Measurements from ENCODE around the gene COL2A1. TPM values are rescaled to one million over a fixed set of nuclear protein-coding genes. Genes with fewer than 3 reads are reported as not detected.

COL2A1 gene
- total and polyA plus RNA-seq, 4 donors = 321 TPM; not detected in 3

DNA sequence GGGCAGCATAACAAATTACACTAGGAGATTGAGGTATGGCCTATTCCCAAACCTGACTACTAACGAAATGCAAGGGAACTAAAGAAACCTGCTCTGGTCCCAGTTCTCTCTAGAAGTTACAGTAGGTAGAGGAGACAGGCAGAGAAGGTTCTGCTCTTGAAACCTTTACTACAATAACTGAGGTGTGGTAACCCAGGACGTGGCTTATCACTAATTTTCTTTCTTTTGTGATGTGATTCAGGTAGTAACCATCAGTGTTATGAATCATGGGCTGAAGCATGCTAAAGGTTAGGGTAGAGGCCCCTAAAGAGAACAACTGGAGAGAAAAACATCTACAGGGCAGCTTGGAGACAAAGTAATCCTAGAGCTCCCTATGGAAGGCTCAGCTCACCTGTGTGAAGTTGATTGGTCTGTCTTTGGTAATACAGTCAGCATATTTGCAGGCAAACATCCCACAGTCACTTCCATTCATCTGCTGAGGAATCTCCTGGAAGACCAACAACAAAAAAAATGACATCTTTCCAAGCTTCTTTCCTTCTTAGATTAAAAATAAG lies 41.8 kb upstream of the COL2A1 start (continued):
- TF ChIP-seq, protein P1, sequence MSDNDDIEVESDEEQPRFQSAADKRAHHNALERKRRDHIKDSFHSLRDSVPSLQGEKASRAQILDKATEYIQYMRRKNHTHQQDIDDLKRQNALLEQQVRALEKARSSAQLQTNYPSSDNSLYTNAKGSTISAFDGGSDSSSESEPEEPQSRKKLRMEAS (IDR thresholded peaks at IDR 0.05) = no peak
- TF ChIP-seq, protein P2, sequence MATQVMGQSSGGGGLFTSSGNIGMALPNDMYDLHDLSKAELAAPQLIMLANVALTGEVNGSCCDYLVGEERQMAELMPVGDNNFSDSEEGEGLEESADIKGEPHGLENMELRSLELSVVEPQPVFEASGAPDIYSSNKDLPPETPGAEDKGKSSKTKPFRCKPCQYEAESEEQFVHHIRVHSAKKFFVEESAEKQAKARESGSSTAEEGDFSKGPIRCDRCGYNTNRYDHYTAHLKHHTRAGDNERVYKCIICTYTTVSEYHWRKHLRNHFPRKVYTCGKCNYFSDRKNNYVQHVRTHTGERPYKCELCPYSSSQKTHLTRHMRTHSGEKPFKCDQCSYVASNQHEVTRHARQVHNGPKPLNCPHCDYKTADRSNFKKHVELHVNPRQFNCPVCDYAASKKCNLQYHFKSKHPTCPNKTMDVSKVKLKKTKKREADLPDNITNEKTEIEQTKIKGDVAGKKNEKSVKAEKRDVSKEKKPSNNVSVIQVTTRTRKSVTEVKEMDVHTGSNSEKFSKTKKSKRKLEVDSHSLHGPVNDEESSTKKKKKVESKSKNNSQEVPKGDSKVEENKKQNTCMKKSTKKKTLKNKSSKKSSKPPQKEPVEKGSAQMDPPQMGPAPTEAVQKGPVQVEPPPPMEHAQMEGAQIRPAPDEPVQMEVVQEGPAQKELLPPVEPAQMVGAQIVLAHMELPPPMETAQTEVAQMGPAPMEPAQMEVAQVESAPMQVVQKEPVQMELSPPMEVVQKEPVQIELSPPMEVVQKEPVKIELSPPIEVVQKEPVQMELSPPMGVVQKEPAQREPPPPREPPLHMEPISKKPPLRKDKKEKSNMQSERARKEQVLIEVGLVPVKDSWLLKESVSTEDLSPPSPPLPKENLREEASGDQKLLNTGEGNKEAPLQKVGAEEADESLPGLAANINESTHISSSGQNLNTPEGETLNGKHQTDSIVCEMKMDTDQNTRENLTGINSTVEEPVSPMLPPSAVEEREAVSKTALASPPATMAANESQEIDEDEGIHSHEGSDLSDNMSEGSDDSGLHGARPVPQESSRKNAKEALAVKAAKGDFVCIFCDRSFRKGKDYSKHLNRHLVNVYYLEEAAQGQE (IDR thresholded peaks at IDR 0.05) = no peak
- no peak for TF ChIP-seq FOXA1 (IDR thresholded peaks at IDR 0.05)
- TF ChIP-seq HNF4A (conservative IDR thresholded peaks at IDR 0.05) = no peak

DNA sequence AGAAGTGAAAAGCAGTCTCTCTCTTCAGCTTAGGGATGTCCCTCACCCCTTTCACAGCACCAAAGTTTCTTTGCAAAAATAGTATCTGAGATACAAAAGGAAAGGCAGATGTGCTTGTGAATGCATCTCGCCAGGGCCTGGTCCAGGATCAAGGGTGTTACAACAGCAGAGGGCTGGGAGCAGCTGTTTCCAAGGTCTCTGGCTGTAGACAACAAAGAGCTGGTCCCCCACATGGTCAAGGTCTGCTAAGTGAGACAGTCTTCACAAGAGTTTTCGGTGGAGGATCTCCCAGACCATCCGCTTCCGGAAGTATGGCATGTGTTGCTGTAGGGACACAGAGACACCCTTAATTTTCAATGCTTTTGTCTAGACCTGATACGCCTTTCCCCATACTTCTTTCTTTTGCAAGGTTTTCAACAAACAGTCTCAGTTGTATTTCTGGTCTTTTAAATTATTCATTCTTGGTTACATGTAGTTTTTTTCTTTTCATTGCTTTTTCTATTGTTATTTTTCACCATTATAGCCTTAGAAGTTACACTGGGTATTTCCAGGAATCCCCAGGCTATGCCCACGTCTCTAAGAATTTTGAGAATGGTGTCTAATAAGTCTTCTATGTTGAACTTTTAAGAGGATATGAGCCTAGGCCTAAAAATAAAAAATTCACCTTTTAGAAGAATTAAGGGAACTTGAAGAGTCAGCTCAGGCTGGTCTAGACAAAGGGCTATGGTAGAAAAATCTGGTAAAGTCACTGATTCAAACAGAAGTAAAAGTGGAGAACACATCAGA lies 41.0 kb upstream of the COL2A1 start:
- Histone ChIP-seq H3K4me1 (ENCODE audit: control insufficient read depth in 4 of 4, insufficient read depth in 4 of 4, low read length in 3 of 4) (no peaks in the 10 kb centered on the region), H3K9me3 (ENCODE audit: control insufficient read depth in 4 of 4, low read length in 3 of 4) (no peaks in the 10 kb centered on the region), H3K36me3 (ENCODE audit: control insufficient read depth in 4 of 4, insufficient read depth in 3 of 4, low read depth in 1 of 4, low read length in 3 of 4) (peaks cover 6 to 45% (median 34%) of the 10 kb centered on the region in 4 donors), H3K27ac (ENCODE audit: low read depth in 1 of 2, low read length in 2 of 2) (no peak overlapping the region), H3K4me3 (ENCODE audit: low read depth in 1 of 3, low read length in 3 of 3) (no peak overlapping the region), H3K27me3 (ENCODE audit: control insufficient read depth in 4 of 4, insufficient read depth in 4 of 4, low read length in 3 of 4) (no peaks in the 10 kb centered on the region), H3K9ac (ENCODE audit: low read depth in 1 of 2, low read length in 2 of 2) (no peak overlapping the region)
- 96% methylated on average over 6 of the region's 6 CpGs for WGBS
- TF ChIP-seq TAF1 (conservative IDR thresholded peaks at IDR 0.05) (no peak), SP1 (IDR thresholded peaks at IDR 0.05) (no peak), YY1 (IDR thresholded peaks at IDR 0.05) (no peak), HNF4G (IDR thresholded peaks at IDR 0.05) (no peak), FOXA1 (IDR thresholded peaks at IDR 0.05) (no peak), JUND (IDR thresholded peaks at IDR 0.05) (no peak), HNF4A (conservative IDR thresholded peaks at IDR 0.05) (no peak), RAD21 (IDR thresholded peaks at IDR 0.05) (no peak), FOXA2 (IDR thresholded peaks at IDR 0.05) (no peak), GABPA (IDR thresholded peaks at IDR 0.05 in 1 of 2, conservative IDR thresholded peaks at IDR 0.05 in 1 of 2) (no peak), RXRA (IDR thresholded peaks at IDR 0.05) (no peak), NR2F2 (IDR thresholded peaks at IDR 0.05) (no peak), EGR1 (IDR thresholded peaks at IDR 0.05; ENCODE audit: low read depth in 2 of 2) (no peak)
- TF ChIP-seq, protein P1 (IDR thresholded peaks at IDR 0.05) = no peak
- TF ChIP-seq, protein P2 (IDR thresholded peaks at IDR 0.05) = no peak
- TF ChIP-seq, protein P3, sequence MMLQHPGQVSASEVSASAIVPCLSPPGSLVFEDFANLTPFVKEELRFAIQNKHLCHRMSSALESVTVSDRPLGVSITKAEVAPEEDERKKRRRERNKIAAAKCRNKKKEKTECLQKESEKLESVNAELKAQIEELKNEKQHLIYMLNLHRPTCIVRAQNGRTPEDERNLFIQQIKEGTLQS (IDR thresholded peaks at IDR 0.05) = no peak
- TF ChIP-seq, protein P4, sequence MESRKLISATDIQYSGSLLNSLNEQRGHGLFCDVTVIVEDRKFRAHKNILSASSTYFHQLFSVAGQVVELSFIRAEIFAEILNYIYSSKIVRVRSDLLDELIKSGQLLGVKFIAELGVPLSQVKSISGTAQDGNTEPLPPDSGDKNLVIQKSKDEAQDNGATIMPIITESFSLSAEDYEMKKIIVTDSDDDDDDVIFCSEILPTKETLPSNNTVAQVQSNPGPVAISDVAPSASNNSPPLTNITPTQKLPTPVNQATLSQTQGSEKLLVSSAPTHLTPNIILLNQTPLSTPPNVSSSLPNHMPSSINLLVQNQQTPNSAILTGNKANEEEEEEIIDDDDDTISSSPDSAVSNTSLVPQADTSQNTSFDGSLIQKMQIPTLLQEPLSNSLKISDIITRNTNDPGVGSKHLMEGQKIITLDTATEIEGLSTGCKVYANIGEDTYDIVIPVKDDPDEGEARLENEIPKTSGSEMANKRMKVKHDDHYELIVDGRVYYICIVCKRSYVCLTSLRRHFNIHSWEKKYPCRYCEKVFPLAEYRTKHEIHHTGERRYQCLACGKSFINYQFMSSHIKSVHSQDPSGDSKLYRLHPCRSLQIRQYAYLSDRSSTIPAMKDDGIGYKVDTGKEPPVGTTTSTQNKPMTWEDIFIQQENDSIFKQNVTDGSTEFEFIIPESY (IDR thresholded peaks at IDR 0.05) = no peak
- no peak for DNase-seq (ENCODE audit: low spot score)

Data from liver (tissue), 9 donors.